Neutrophil (primary cell): ENCODE data around the gene GTF2A2.

ENCODE experiments used
- H3K27ac ChIP-seq: fragments of 200-600 bp; sonication (generic); 2 replicates; pipeline ENCODE4 v1.5.1; 2016; ENCODE audit warnings: mild to moderate bottlenecking, moderate library complexity
- H3K27me3 ChIP-seq: fragments of 200-600 bp; sonication (generic); 2 replicates; pipeline ENCODE4 v1.6.0; 2016; ENCODE audit warnings: mild to moderate bottlenecking
- H3K36me3 ChIP-seq: fragments of 200-600 bp; sonication (generic); 2 replicates; pipeline ENCODE4 v1.5.1; 2017
- H3K4me1 ChIP-seq, 2 experiments: fragments of 200-600 bp in 1 of 2; sonication (generic) in 1 of 2; 1 replicate in 1 of 2; 2 replicates in 1 of 2; pipeline versions ENCODE4 v1.5.1 to v1.6.1; 2013 to 2016; ENCODE audit warnings: low read depth in 1 of 2, low read length in 1 of 2, mild to moderate bottlenecking in 1 of 2, moderate library complexity in 1 of 2; ENCODE audit not compliant: control insufficient read depth in 1 of 2, insufficient read depth in 1 of 2
- H3K4me3 ChIP-seq, 2 experiments: fragments of 200-600 bp in 1 of 2; sonication (generic) in 1 of 2; 1 replicate in 1 of 2; 2 replicates in 1 of 2; pipeline ENCODE4 v1.5.1; 2013 to 2016; ENCODE audit warnings: low read depth in 1 of 2, low read length in 1 of 2, mild to moderate bottlenecking in 1 of 2, moderate library complexity in 1 of 2
- H3K9me3 ChIP-seq: fragments of 200-600 bp; sonication (generic); 2 replicates; pipeline ENCODE4 v1.5.1; 2016
- TF ChIP-seq, protein P1 (sequence below): fragments of 200-600 bp; sonication (generic); IDR thresholded peaks from 2 replicates; pipeline ENCODE4 v1.5.1; 2016; ENCODE audit warnings: antibody characterized with exemption

Gene GTF2A2

DNA sequence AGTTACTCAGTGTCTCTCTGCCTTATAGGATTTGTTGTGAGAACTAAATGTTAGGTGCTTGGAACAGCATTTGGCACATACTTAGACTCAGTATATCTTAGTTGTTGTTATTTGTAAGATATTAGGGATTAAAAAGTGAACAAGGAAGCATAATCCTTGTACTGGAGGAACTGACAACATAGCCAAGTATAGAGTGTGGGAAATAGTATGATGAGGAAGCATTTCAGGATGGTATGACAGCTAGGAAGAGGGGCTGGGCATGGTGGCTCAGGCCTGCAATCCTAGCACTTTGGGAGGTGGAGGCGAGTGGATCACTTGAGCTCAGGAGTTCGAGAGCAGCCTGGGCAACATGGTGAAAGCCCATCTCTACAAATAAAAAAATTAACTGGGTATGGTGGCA, 62.3 kb downstream of the GTF2A2 start:
- Histone ChIP-seq H3K4me1 (no peaks in the 10 kb centered on the region), H3K9me3 (no peaks in the 10 kb centered on the region), H3K36me3 (no peaks in the 10 kb centered on the region), H3K4me3 (no peak overlapping the region), H3K27ac (no peak overlapping the region), H3K27me3 (peaks cover 56% of the 10 kb centered on the region)
- TF ChIP-seq, protein P1, sequence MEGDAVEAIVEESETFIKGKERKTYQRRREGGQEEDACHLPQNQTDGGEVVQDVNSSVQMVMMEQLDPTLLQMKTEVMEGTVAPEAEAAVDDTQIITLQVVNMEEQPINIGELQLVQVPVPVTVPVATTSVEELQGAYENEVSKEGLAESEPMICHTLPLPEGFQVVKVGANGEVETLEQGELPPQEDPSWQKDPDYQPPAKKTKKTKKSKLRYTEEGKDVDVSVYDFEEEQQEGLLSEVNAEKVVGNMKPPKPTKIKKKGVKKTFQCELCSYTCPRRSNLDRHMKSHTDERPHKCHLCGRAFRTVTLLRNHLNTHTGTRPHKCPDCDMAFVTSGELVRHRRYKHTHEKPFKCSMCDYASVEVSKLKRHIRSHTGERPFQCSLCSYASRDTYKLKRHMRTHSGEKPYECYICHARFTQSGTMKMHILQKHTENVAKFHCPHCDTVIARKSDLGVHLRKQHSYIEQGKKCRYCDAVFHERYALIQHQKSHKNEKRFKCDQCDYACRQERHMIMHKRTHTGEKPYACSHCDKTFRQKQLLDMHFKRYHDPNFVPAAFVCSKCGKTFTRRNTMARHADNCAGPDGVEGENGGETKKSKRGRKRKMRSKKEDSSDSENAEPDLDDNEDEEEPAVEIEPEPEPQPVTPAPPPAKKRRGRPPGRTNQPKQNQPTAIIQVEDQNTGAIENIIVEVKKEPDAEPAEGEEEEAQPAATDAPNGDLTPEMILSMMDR = no peak

DNA sequence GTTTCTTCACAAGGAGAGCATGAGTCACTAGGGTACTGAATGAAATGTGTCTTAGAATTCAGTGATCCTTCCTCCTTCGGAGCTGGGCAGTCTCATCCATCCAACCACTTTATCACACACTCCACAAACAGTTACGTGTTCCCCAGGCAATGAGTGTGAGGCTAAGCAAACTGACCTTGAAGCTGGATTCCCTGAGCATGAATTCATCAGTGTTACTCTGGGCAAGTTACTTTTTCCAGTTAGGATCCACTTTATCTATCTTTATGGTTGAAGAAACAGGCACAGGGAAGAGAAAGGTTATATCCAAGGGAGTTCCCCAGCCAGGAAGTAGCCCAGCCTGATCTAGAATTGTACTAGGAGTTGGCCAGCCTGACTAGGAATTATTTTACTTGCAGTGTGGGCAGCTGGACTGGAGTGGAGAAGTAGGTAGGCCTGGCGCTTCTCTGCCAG, 62.8 kb downstream of the GTF2A2 start:
- TF ChIP-seq, protein P1 = no peak
- Histone ChIP-seq H3K4me1 (no peaks in the 10 kb centered on the region), H3K36me3 (no peaks in the 10 kb centered on the region), H3K9me3 (no peaks in the 10 kb centered on the region), H3K27ac (no peak overlapping the region), H3K27me3 (peaks cover 61% of the 10 kb centered on the region), H3K4me3 (no peak overlapping the region)

DNA sequence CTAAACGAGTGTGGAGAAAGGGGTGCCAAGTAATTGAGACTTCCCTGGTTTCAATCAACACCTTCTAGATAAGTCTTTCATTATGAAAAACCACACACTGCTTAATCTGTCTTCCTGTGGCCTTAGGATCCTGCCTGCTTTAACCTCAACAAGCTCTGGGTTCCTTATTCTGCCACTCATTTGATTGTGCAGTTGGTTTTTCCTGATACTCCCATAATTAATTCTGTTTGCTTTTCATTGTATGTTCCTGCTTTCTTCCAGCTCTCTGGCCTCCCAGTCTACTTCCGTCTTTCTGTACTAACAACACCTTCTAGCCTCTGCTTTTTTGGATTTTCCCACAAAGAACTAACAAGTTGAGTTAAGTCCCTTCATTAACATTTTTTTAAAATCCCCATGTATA, 66.0 kb downstream of the GTF2A2 start:
- H3K36me3 ChIP-seq = no peaks in the 10 kb centered on the region
- no peaks in the 10 kb centered on the region for H3K9me3 ChIP-seq
- H3K4me1 ChIP-seq = no peaks in the 10 kb centered on the region
- H3K27me3 ChIP-seq = peaks cover 74% of the 10 kb centered on the region
- no peak overlapping the region for H3K27ac ChIP-seq
- TF ChIP-seq, protein P1 = no peak
- no peak overlapping the region for H3K4me3 ChIP-seq

DNA sequence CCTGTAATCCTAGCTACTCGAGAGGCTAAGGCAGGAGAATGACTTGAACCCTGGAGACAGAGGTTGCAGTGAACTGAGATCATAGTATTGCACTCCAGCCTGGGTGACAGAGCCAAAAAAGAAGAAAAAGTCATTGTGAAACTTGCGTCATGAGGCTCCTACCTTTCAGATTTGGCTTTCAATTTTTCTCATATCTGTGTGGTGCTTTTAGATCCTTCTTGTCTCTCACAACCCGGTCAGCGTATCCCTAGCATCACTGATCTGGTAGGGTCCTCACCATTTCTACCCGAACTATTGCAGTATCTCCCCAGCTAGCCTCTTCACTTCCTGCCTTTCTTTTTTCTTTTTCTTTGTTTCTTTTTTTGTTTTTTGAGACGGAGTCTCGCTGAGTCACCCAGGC, 67.3 kb downstream of the GTF2A2 start:
- no peaks in the 10 kb centered on the region for H3K9me3 ChIP-seq
- TF ChIP-seq, protein P1 = no peak
- no peaks in the 10 kb centered on the region for H3K4me1 ChIP-seq
- no peak overlapping the region for H3K27ac ChIP-seq
- no peak overlapping the region for H3K4me3 ChIP-seq
- no peaks in the 10 kb centered on the region for H3K36me3 ChIP-seq
- peaks cover 65% of the 10 kb centered on the region for H3K27me3 ChIP-seq
